ENCODE data around the gene TMPRSS7.

GRCh38 chr3:111998636-111999483 lies 35.7 kb upstream of the TMPRSS7 start, which contains the start of gene TAGLN3:
- TF ChIP-seq CTCF (IDR thresholded peaks at IDR 0.05; ENCODE audit: control extremely low read depth in 1 of 3, insufficient read depth in 1 of 3, low read depth in 1 of 3, low read length in 3 of 3) (no peak), POLR2A (IDR thresholded peaks at IDR 0.05; ENCODE audit: control extremely low read depth in 1 of 2, low read depth in 2 of 2, low read length in 2 of 2) (peak in 1 of 2 experiments; percentile 31; a peak in 2 of 3 replicates)
